Motor neuron (in vitro differentiated cells): ENCODE measurements around the gene NFATC1. TPM values are rescaled to one million over a fixed set of nuclear protein-coding genes. Genes with fewer than 3 reads are reported as not detected.
A peak's percentile ranks its signal among the peaks of the same experiment; 100 is the strongest.

Experiments used
- ATAC-seq, 8 experiments: fragments of 200-7000 bp; cut with Tn5 transposase; replicated peaks in 6 of 8; 2 replicates each; pipeline ENCODE4 v1.8.0; 2021; ENCODE audit warnings: mild to moderate bottlenecking in 8 of 8, moderate library complexity in 8 of 8
- H3K27ac ChIP-seq, 2 donors: fragments of 250-450 bp; sonication (Bioruptor Pico); 2 replicates each; pipeline ENCODE4 v1.9.0; 2021; ENCODE audit warnings: antibody characterized with exemption in 2 of 2, mild to moderate bottlenecking in 2 of 2, moderate library complexity in 1 of 2
- H3K4me1 ChIP-seq, 2 donors: fragments of 250-450 bp; sonication (Bioruptor Pico); replicated peaks in 1 of 2; 2 replicates each; pipeline ENCODE4 v1.6.1; 2021; ENCODE audit warnings: antibody characterized with exemption in 2 of 2, mild to moderate bottlenecking in 2 of 2, moderate library complexity in 1 of 2
- H3K4me3 ChIP-seq, 5 donors: fragments of 250-450 bp; sonication (Bioruptor Pico); 2 replicates each; pipeline ENCODE4 v1.9.0; 2021; ENCODE audit warnings: antibody characterized with exemption in 5 of 5, mild to moderate bottlenecking in 5 of 5, moderate library complexity in 4 of 5
- WGBS, 10 experiments: fragments of 450-650 bp; shearing (Covaris generic); methylation state at CpG; one replicate each; pipeline ENCODE4 v1.0.0; 2022; 5-methylcytosine and 5-hydroxymethylcytosine counted together
- in situ Hi-C, 9 experiments: fragments of 400-800 bp; cut with MboI; loops; one replicate each; pipeline ENCODE4 v1.15.0; 2021; ENCODE audit warnings: low sequenced_read_pairs in 9 of 9, low pct_unique_long_range_greater_than_20kb in 2 of 9; ENCODE audit not compliant: unreplicated experiment in 9 of 9
- total RNA-seq, 8 experiments: library from RNA; unstranded; fragments of 300-600 nt; gene quantifications; 2 replicates each; pipeline versions ENCODE4 v1.2.3 to v1.2.4, GENCODE V29; 2022

NFATC1 gene
- total RNA-seq, 8 experiments from 2014 or later: 0.23 to 21.6 (median 2.3) TPM

DNA sequence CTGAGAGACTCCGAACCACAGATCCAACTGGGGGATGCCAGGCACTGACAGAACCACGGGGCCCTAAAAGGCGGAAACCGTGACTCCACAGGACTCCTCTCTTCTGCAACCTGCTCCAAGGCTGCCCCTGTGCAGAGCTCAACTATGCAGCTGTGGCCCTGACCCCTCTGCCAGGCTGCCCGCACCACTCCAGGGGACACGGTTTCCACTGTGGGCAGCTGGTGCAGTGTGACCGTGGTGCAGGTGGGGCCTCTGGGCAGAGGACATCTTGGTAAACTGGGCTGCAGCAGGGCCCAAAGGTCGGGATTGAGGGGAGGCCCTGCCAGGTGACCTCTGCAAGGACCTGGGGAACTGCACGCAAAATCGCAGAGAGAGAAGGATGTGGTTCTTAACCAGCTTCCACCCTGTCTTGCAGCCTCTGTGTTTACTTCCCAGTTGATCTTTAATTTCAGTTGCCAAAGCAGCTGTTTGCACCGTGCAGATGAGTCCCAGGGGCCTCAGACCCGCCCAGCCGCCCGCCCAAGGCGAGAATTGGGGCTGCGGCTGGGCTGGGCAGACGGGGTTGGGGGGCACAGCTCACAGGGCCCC is 179.3 kb downstream of the NFATC1 start:
- Histone ChIP-seq H3K4me3 (no peak overlapping the region), H3K4me1 (peaks cover 0 to 2% of the 10 kb centered on the region in 2 donors), H3K27ac (no peak overlapping the region)
- no peak for ATAC-seq
- 40 to 100% (median 76%) methylated on average over 1 to 7 of the region's 17 CpGs; no CpG with 5 or more reads in 2 of the 10 experiments for WGBS, 10 experiments
- in situ Hi-C loops: no loop called here

DNA sequence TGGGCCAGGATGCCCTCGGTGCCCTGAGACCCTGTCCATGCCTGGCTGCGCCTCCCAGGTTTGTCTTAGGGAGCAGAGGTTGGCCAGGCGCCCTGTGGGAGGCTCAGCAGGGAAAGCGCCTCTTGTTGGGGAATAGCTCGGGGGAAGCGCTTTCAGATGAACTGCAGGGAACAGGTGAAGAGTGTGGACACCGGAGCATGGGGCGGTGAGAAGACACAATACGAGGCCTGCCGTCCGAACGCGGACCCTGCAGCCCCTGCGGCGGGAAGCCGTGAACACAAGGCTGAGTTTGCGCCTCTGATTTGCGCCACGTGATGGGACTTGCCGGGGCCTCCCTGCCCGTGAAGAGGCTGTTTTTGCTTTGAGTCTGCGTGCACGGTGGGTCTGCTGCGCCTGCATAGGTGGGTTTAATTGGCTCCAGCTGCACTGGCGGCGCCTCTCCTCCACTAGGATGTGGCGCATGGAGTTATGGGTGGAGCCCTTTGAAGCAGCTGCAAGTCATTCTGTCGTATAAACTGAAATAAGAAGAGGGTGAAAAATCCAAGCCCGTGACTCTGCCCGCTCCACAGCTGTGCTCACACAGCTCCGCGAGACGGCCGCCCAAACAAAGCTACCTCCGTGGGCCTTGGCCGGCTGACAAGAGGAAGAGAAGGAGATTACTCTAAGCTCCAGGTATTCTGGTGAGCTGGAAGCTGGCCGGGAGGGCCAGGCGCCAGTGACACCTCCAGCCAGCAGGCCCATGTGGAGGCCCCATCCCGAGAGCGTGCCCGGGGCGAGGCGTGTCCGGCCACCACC is 180.4 kb downstream of the NFATC1 start:
- Histone ChIP-seq H3K4me3 (no peak overlapping the region), H3K4me1 (no peaks in the 10 kb centered on the region), H3K27ac (no peak overlapping the region)
- 30 to 100% (median 88%) methylated on average over 1 to 20 of the region's 44 CpGs; no CpG with 5 or more reads in 2 of the 10 experiments for WGBS, 10 experiments
- ATAC-seq: peak in 2 of 8 experiments; percentile 79 to 92
- in situ Hi-C loops: no loop called here

- no peak overlapping the region for H3K4me3 ChIP-seq
- WGBS, 10 experiments: 90 to 100% methylated on average over 1 to 2 of the region's 23 CpGs; no CpG with 5 or more reads in 8 of the 10 experiments
These were observed 181.1 kb downstream of the NFATC1 start for GRCh38 chr18:79576686-79577351.

DNA sequence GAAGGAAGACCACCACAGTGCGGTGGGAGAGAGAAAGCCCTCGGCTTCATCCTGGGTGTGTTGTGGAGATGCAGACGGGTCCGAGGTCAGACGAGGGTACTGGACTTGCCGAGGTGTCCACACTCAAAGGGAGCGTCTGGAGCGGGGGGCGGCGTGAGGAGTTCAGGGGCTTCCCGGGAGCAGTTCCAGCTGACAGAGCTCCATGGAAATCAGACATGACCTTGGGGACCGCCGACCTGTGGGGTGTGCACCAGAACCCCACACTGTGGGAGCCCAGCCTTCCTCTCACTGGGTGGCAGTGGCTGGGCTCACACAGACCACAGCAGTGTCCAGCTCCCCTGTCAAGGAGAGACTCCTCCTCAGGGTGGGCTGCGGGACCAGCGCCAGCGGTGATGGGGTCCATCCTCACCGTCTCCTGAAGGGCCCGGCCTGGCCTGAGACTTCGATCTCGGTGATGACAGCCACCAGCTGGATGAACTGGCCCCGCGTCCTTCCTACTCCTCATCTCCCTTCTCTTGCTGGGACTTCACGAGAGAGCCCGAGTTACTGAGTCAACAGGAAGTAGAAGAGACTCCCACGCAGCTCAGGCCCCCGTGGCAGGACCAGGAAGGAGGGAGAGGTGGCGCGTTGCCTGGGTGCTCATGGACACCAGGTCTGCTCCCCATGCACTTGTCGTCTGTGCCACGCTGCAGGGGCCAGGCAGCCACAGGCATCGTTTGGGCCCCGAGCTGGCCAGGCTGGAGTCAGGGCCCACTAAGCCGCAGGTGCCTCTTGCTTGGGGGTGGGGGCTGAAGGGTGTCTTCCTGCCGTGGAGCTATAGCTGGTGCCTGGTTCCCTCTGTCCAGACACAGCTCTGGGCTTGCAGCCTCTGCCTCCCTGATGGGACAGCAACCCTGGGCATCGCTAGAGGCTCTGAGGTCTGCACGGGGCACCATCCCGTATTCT is 182.0 kb downstream of the NFATC1 start:
- Histone ChIP-seq H3K4me1 (no peaks in the 10 kb centered on the region), H3K27ac (no peak overlapping the region), H3K4me3 (no peak overlapping the region)
- in situ Hi-C loops: no loop called here
- ATAC-seq: no peak
- WGBS, 10 experiments: 61 to 95% (median 87%) methylated on average over 2 to 15 of the region's 37 CpGs; no CpG with 5 or more reads in 4 of the 10 experiments

More at GRCh38 chr18:79576686-79577351, 181.1 kb downstream of the NFATC1 start:
- H3K27ac ChIP-seq: no peak overlapping the region
- in situ Hi-C loops: no loop called here
- no peaks in the 10 kb centered on the region for H3K4me1 ChIP-seq
- peak in 1 of 8 experiments; percentile 4 for ATAC-seq

GRCh38 chr18:79578396-79579260 is 182.9 kb downstream of the NFATC1 start:
- Histone ChIP-seq H3K4me3 (no peak overlapping the region), H3K27ac (no peak overlapping the region), H3K4me1 (no peaks in the 10 kb centered on the region)
- WGBS, 10 experiments: 65 to 100% (median 87%) methylated on average over 1 to 6 of the region's 27 CpGs; no CpG with 5 or more reads in 4 of the 10 experiments
- no peak for ATAC-seq
- in situ Hi-C loops: no loop called here
